GM12874 (cell line): ENCODE results near the gene RBMX.

Experiments
- TF ChIP-seq, protein P1 (sequence below): IDR thresholded peaks from 2 replicates; pipeline ENCODE4 v1.5.1; 2011; ENCODE audit warnings: low read depth, mild to moderate bottlenecking, control low read depth, low read length, moderate library complexity; ENCODE audit not compliant: insufficient read depth

The RBMX gene

DNA sequence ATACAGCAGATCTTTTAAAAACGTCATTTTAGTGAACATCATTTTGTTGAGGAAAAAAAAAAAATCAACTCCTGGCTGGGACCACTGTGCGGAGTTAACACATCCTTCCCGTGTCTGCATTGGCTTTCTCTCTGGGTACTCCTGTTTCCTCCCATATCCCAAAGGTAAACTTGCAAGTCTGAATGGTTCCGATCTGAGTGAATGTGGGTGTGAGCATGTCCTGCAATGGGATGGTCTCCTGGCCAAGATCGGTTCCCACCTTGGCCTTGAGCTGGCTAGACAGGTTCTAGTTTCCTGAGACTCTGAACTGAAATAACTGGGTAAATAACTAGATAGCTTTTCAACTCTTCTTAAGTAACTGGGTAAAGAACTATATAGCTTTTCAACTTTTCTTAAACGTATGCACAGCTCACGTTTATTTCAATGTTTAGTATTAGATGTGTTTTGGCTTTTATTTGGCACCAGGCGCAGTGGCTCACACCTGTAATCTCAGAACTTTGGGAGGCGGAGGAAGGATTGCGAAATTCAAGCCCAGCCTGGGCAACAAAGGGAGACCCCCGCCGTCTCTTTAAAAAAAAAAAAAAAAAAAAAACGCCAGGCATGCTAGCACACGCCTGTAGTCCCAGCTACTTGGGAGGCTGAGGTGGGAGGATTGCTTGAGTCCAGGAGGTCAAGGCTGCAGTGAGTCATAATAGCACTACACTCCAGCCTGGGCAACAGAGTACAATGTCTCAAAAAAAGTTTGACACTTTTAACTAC, 14.0 kb downstream of the RBMX start:
- TF ChIP-seq, protein P1, sequence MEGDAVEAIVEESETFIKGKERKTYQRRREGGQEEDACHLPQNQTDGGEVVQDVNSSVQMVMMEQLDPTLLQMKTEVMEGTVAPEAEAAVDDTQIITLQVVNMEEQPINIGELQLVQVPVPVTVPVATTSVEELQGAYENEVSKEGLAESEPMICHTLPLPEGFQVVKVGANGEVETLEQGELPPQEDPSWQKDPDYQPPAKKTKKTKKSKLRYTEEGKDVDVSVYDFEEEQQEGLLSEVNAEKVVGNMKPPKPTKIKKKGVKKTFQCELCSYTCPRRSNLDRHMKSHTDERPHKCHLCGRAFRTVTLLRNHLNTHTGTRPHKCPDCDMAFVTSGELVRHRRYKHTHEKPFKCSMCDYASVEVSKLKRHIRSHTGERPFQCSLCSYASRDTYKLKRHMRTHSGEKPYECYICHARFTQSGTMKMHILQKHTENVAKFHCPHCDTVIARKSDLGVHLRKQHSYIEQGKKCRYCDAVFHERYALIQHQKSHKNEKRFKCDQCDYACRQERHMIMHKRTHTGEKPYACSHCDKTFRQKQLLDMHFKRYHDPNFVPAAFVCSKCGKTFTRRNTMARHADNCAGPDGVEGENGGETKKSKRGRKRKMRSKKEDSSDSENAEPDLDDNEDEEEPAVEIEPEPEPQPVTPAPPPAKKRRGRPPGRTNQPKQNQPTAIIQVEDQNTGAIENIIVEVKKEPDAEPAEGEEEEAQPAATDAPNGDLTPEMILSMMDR, result no peak

DNA sequence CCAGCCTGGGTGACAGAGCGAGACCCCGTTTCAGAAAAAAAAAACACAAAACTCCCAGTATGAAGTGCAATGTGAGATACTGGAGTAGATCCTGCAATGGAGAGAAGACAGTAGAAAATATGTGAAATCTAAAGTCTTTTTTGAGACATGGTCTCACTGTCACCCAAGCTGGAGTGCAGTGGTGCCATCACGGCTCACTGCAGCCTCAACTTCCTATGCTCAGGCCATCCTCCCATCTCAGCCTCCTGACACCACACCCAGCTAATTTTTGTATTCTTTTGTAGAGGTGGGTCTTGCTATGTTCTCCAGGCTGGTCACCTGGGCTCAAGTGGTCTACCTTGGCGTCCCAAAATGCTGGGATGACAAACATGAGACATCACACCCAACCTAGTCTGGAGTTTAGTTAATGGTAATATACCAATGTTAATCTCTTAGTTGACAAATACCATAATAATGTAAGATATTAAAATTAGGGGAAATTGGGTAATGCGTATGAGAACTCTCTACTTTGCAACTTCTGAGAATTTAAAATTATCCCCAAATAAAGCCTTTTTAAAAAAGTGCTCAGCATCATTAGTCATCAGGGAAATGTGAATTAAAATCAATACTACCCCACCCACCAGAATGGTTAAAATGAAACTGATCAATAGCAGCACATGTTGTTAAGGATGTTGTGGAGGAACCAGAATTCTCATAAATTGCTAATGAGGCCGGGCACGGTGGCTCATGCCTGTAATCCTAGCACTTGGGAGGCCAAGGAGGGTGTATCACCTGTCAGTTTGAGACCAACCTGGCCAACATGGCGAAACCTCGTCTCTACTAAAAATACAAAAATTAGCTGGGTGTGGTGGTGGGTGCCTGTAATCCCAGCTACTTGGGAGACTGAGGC, 15.0 kb downstream of the RBMX start:
- TF ChIP-seq, protein P1, result no peak

DNA sequence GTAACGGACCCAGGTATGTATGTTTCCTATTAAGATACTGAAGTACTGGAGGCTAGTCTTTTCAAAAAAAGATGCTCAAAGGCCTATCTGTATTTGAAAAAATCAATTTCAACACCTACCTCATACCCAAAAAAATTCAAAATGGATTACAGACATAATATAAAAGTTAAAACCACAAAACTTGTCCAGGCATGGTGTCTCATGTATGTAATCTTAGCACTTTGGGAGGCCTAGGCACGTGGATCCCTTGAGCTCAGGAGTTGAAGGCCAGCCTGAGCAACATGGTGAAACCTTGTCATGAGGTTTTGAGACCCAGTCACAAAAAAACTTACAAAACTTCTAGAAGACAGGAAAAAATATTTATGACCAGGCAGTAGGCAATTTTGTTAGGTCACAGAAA, 16.7 kb downstream of the RBMX start:
- TF ChIP-seq, protein P1, result no peak

DNA sequence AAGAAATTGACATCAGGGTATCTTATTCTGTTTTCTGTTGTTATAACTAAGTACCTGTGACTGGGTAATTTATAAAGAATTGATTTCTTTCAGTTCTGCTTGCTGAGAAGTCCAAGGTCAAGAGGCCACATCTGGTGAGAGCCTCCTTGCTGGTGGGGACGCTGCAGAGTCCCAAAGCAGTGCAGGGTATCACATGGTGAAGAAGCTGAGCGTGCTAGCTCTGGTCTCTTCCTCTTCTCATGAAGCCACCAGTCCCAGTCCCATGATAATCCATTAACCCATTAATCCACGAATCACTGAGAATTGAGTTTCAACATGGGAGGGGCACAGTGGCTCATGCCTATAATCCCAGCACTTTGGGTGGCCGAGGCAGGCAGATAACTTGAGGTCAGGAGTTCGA, 18.0 kb downstream of the RBMX start:
- TF ChIP-seq, protein P1, result no peak

DNA sequence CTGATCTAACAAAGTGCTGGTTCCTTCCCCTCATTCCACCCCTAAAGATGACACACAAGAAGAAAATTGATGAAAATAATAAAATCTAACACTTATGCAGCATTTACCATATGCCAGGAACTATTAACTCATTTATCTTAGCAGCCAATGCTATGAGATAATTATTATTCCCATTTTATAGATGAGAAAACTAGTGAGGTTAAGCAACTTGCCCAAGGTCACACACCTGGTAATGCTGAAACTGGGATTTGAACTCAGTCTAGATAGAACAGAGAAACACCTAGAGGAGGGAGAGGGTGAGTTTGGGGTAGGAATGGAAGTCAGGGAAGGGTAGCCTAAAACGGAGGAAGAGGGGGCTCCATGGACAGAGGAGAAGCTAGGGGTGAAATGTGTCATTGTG, 18.6 kb downstream of the RBMX start:
- TF ChIP-seq, protein P1, result no peak

DNA sequence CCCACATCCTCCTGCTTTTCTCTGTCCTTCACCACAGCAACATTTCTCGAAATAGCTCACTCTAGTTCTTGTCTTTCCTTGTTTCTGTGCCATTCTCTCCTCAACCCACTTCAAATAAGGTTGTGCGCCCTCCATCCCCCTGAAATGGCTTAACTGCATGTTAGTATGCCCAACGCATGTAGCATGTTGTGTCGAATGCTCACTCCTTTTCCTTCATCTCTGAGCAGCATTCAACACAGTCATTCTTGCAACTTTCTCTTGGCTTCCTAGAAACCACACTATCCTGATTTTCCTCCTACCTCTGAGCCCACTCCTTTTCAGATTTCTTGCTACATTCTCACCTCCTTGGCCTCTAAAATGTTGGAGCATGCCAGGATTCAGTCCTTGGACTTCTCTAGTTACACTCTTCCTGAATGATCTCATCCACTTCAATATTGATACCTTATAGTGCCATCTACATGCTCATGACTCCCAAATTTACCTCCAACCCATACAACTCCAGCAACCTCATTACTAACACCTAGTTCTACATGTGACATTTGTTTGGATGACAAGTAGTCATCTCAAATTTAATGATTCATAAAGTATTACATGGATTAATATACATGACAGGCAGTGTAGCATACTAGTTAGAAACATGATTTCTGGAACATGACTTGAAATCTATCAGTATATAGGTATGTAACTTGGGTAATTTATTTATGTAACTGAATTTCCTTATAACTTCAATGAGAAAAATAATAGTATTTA, 22.3 kb downstream of the RBMX start:
- TF ChIP-seq, protein P1, result no peak

DNA sequence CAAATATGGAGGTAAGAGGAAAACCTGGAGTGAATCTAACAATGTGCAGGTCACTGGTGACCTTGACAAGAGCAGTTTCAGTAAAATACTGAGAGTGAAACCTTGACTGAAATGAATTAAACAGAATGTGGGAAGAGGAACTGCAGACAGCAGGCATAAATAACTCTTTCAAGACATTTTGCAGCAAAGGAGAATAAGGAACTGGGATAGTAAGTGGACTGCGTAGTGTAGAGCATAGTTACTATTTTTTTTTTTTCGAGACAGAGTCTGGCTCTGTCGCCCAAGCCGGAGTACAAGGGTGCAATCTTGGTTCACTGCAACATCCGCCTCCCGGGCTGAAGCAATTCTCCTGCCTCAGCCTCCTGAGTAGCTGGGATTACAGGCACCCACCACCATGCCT, 24.0 kb downstream of the RBMX start:
- TF ChIP-seq, protein P1, result no peak
